Keratinocyte (primary cell): Measurements from ENCODE around the gene TKFC.

Experiments
- CTCF ChIP-seq, 3 experiments: IDR thresholded peaks in 1 of 3; conservative IDR thresholded peaks in 1 of 3; optimal IDR thresholded peaks in 1 of 3; 2 replicates in 2 of 3; 3 replicates in 1 of 3; pipeline versions ENCODE3 to v1.5.1; 2011; ENCODE audit warnings: low read length in 3 of 3, mild to moderate bottlenecking in 3 of 3, moderate library complexity in 2 of 3, control low read depth in 1 of 3, inconsistent platforms in 1 of 3; ENCODE audit not compliant: insufficient read depth in 2 of 3; ENCODE audit errors: extremely low read depth in 1 of 3
- EZH2 ChIP-seq: IDR thresholded peaks from one replicate; pipeline ENCODE4 v1.6.1; 2012; ENCODE audit warnings: inconsistent platforms, mild to moderate bottlenecking, low read length, moderate library complexity

GRCh38 chr11:61327669-61328071 lies 5.4 kb upstream of the TKFC start:
- TF ChIP-seq CTCF (optimal IDR thresholded peaks at IDR 0.05 in 1 of 3, IDR thresholded peaks at IDR 0.05 in 1 of 3, conservative IDR thresholded peaks at IDR 0.05 in 1 of 3; ENCODE audit: extremely low read depth in 1 of 3, insufficient read depth in 2 of 3, low read length in 3 of 3) (no peak), EZH2 (no peak)
